ENCODE results near the gene WDR77. TPM values are rescaled to one million over a fixed set of nuclear protein-coding genes. Genes with fewer than 3 reads are reported as not detected.

WDR77 gene
- total and polyA plus RNA-seq, 2 of the 4 experiments (the other 2 are of a cell fraction) = 80.8 to 87.0 TPM

GRCh38 chr1:111448482-111448917 is 556 bp downstream of the WDR77 start:
- H3K4me2 ChIP-seq (ENCODE audit: low read depth, low read length) = peak overlapping the region; percentile 98
- peak overlapping the region; percentile 70 for H3K4ac ChIP-seq (ENCODE audit: low read depth, low read length)
- H3K4me3 ChIP-seq (ENCODE audit: insufficient read depth, low read depth, low read length) = peak overlapping the region; percentile 76
- H3K27ac ChIP-seq (ENCODE audit: insufficient read depth, low read length) = peak overlapping the region; percentile 46
- dilution Hi-C loops (cut with HindIII; ENCODE audit: low sequenced_read_pairs, unreplicated experiment) = no loop called here
- H2BK120ac ChIP-seq (ENCODE audit: low read depth, low read length) = no peak overlapping the region
- ATAC-seq (ENCODE audit: low read depth) = peak; percentile 3
- peak overlapping the region; percentile 89 for H2AFZ ChIP-seq (replicated peaks; ENCODE audit: low read length, poor library complexity)
- no TSS peak for BruUV-seq (replicated peaks)
- H3K36me3 ChIP-seq (ENCODE audit: control insufficient read depth, insufficient read depth, low read length) = peaks cover 10% of the 10 kb centered on the region
- peak overlapping the region; percentile 47 for H2AK5ac ChIP-seq (ENCODE audit: low read depth, low read length)
- peak overlapping the region; percentile 81 for H3K23ac ChIP-seq (ENCODE audit: low read depth, low read length)
- DNase-seq = peak; percentile 12
- in situ Hi-C loops (cut with MboI; ENCODE audit: low sequenced_read_pairs) = no loop called here
- no peaks in the 10 kb centered on the region; the same call in 1 of the 2 replicates for H4K20me1 ChIP-seq (ENCODE audit: insufficient read depth, low read length)
- WGBS, 2 experiments (ENCODE audit: extremely low coverage in 2 of 2, insufficient read length in 1 of 2) = 1% methylated on average over 11 of the region's 25 CpGs; no CpG with 5 or more reads in 1 of the 2 experiments
- no peak overlapping the region for H3K18ac ChIP-seq (ENCODE audit: low read depth, low read length)
- H4K8ac ChIP-seq (ENCODE audit: low read depth in 2 of 2, low read length in 2 of 2) = peak overlapping the region in 1 of 2 experiments; percentile 62
- H3K79me1 ChIP-seq (ENCODE audit: low read depth in 1 of 2, low read length in 2 of 2) = peaks cover 57 to 68% of the 10 kb centered on the region in 2 experiments
- H3K27me3 ChIP-seq (ENCODE audit: control insufficient read depth, insufficient read depth, low read length) = no peaks in the 10 kb centered on the region
- peak overlapping the region; percentile 82 for H2AK9ac ChIP-seq (replicated peaks; ENCODE audit: low read depth, low read length, poor library complexity)
- H2BK5ac ChIP-seq (ENCODE audit: low read depth, low read length, poor library complexity, severe bottlenecking) = peak overlapping the region; percentile 14
- peak overlapping the region; percentile 65 for H3K14ac ChIP-seq (replicated peaks; ENCODE audit: low read depth, low read length)
- H3K56ac ChIP-seq (ENCODE audit: extremely low read depth, insufficient read depth, low read length) = 0 out of 2 replicates have a peak overlapping the region, but pooled peaks have one; percentile 1
- peaks cover 2% of the 10 kb centered on the region for H3K4me1 ChIP-seq (ENCODE audit: control insufficient read depth, insufficient read depth, low read length)
- no peak overlapping the region for H2BK20ac ChIP-seq (ENCODE audit: low read depth, low read length)
- ChIA-PET POLR2A (ENCODE audit: unreplicated experiment) (interaction anchor here (0.6 to 1.0 kb wide), 2 partner anchors 12 to 55 kb away, joined by 3 read pairs; no protein-coding TSS in a partner anchor), CTCF (interaction anchor here (1.2 kb wide), 1 partner anchor 29 kb away, joined by 6 read pairs; no protein-coding TSS in a partner anchor)
- 0 out of 2 replicates have a peak overlapping the region, but pooled peaks have one; percentile 3 for H4K5ac ChIP-seq (ENCODE audit: low read depth, low read length)
- no peak for TF ChIP-seq RAD21 (IDR thresholded peaks at IDR 0.05; ENCODE audit: low read length)
- TF ChIP-seq BHLHE40 (IDR thresholded peaks at IDR 0.05; ENCODE audit: low read depth, low read length) = no peak
- no peak for TF ChIP-seq MAFK (IDR thresholded peaks at IDR 0.05; ENCODE audit: low read depth, low read length)
- TF ChIP-seq SMC3 (IDR thresholded peaks at IDR 0.05; ENCODE audit: low read depth, low read length) = no peak
- no peak for TF ChIP-seq RCOR1 (IDR thresholded peaks at IDR 0.05; ENCODE audit: insufficient replicate concordance, low read length)
- TF ChIP-seq CHD1 (IDR thresholded peaks at IDR 0.05; ENCODE audit: low read depth, low read length) = no peak
- no peak for TF ChIP-seq USF2 (IDR thresholded peaks at IDR 0.05; ENCODE audit: low read depth, low read length)
- no peak for TF ChIP-seq RFX5 (IDR thresholded peaks at IDR 0.05; ENCODE audit: low read depth, low read length)
- TF ChIP-seq POLR2A (IDR thresholded peaks at IDR 0.05; ENCODE audit: low read depth, low read length) = peak; percentile 3; the same call in 1 of the 2 replicates
- no peak for TF ChIP-seq FOS (IDR thresholded peaks at IDR 0.05; ENCODE audit: low read depth, low read length)
- TF ChIP-seq, protein P1, sequence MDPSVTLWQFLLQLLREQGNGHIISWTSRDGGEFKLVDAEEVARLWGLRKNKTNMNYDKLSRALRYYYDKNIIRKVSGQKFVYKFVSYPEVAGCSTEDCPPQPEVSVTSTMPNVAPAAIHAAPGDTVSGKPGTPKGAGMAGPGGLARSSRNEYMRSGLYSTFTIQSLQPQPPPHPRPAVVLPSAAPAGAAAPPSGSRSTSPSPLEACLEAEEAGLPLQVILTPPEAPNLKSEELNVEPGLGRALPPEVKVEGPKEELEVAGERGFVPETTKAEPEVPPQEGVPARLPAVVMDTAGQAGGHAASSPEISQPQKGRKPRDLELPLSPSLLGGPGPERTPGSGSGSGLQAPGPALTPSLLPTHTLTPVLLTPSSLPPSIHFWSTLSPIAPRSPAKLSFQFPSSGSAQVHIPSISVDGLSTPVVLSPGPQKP (IDR thresholded peaks at IDR 0.05; ENCODE audit: borderline replicate concordance, low read depth, low read length) = no peak
- 0 out of 2 replicates have a peak, but pooled peaks have one; percentile 7 for TF ChIP-seq MAZ (IDR thresholded peaks at IDR 0.05; ENCODE audit: borderline replicate concordance, low read depth, low read length)
- TF ChIP-seq NFE2L2 (IDR thresholded peaks at IDR 0.05; ENCODE audit: low read depth, low read length) = no peak
- no peak for TF ChIP-seq MXI1 (IDR thresholded peaks at IDR 0.05; ENCODE audit: borderline replicate concordance, low read depth, low read length)
- no peak overlapping the region for H2BK15ac ChIP-seq (ENCODE audit: low read depth, low read length)
- no peaks in the 10 kb centered on the region for H3K9me3 ChIP-seq (ENCODE audit: control insufficient read depth, insufficient read depth, low read length)
- intact Hi-C loops (cut with micrococcal nuclease) = no loop called here
- H4K91ac ChIP-seq (ENCODE audit: insufficient read depth, low read depth, low read length) = 0 out of 2 replicates have a peak overlapping the region, but pooled peaks have one; percentile 30
- H3K9me1 ChIP-seq (ENCODE audit: insufficient read depth, low read length) = peaks cover 3% of the 10 kb centered on the region
- peak overlapping the region; percentile 64 for H3K9ac ChIP-seq (ENCODE audit: low read depth, low read length)

All from IMR-90 (cell line).